IPS-20b (cell line): ENCODE results near the gene SLC26A9.

Source experiments
- H3K27ac ChIP-seq: one replicate; pipeline ENCODE4 v1.5.1; 2013; ENCODE audit warnings: low read length
- H3K27me3 ChIP-seq: 2 replicates; pipeline ENCODE4 v1.6.1; 2013; ENCODE audit warnings: mild to moderate bottlenecking, low read length, inconsistent platforms; ENCODE audit not compliant: insufficient read depth
- H3K36me3 ChIP-seq: 2 replicates; pipeline ENCODE4 v1.6.1; 2013; ENCODE audit warnings: low read depth, mild to moderate bottlenecking, inconsistent platforms, low read length, moderate library complexity; ENCODE audit not compliant: insufficient read depth
- H3K4me1 ChIP-seq: 2 replicates; pipeline ENCODE4 v1.6.1; 2013; ENCODE audit warnings: mild to moderate bottlenecking, control low read depth, inconsistent platforms, low read length, moderate library complexity; ENCODE audit not compliant: insufficient read depth
- H3K4me3 ChIP-seq: 2 replicates; pipeline ENCODE4 v1.5.1; 2013; ENCODE audit warnings: mild to moderate bottlenecking, low read length, inconsistent platforms
- H3K9ac ChIP-seq: 2 replicates; pipeline ENCODE4 v1.6.1; 2013; ENCODE audit warnings: low read depth, mild to moderate bottlenecking, inconsistent platforms, low read length, moderate library complexity
- H3K9me3 ChIP-seq: 2 replicates; pipeline ENCODE4 v1.6.1; 2013; ENCODE audit warnings: mild to moderate bottlenecking, low read depth, low read length, inconsistent platforms; ENCODE audit not compliant: insufficient read depth

Gene SLC26A9

GRCh38 chr1:205943245-205943644, at the start of gene SLC26A9:
SLC26A9 (minus strand) TSS chr1:205943456; CDS start chr1:205935820, 7,636 bp downstream.
- Histone ChIP-seq H3K4me3 (no peak within 1 kb of the TSS), H3K27ac (no peak within 1 kb of the TSS), H3K27me3 (peaks cover 10% of the 10 kb centered on the region; the same call in 1 of the 2 replicates), H3K9ac (no peak within 1 kb of the TSS), H3K9me3 (no peaks in the 10 kb centered on the region), H3K4me1 (peaks cover 15% of the 10 kb centered on the region), H3K36me3 (no peaks in the 10 kb centered on the region)

DNA sequence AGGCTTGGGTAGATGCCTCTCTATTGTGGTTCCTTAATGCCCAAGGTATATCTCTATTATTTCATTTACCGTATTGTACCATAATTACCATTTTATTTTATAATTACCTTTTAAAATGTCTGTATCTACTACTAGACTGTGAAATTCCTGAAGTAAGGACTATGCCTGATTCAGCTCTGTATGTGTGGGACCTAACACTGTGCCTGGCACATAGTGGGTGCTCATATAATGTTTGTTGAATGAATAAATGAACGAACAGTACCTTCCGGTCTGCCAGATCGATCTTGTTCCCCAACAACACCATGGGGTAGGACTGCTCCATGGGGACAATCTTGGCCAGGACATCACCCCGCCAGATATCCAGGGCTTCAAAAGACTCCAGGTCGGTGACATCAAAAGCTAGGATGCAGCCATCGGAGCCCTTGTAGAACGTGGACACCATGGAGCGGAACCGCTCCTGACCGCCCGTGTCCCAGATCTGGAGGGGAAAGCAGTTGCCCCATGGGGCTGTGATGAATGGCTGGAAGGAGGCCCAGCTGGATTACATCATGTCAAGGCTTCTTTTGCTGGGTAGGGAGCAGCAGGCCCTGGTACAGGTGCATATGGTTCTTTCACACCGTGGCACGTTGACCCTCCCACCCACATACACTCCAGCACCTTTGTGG, 49.1 kb upstream of the SLC26A9 start:
- Histone ChIP-seq H3K4me1 (peaks cover 7% of the 10 kb centered on the region; the same call in 1 of the 2 replicates), H3K9ac (no peak overlapping the region), H3K4me3 (no peak overlapping the region)

GRCh38 chr1:205991237-205991636, 48.0 kb upstream of the SLC26A9 start:
- Histone ChIP-seq H3K4me3 (no peak overlapping the region), H3K27me3 (peaks cover 1% of the 10 kb centered on the region; the same call in 1 of the 2 replicates), H3K9me3 (no peaks in the 10 kb centered on the region), H3K36me3 (no peaks in the 10 kb centered on the region), H3K27ac (no peak overlapping the region), H3K9ac (no peak overlapping the region), H3K4me1 (peaks cover 5% of the 10 kb centered on the region; the same call in 1 of the 2 replicates)

More for the DNA sequence above, 49.1 kb upstream of the SLC26A9 start:
- no peaks in the 10 kb centered on the region for H3K36me3 ChIP-seq
- H3K9me3 ChIP-seq = no peaks in the 10 kb centered on the region
- no peak overlapping the region for H3K27ac ChIP-seq
- H3K27me3 ChIP-seq = peaks cover 13% of the 10 kb centered on the region; the same call in 1 of the 2 replicates

GRCh38 chr1:205990226-205990625, 47.0 kb upstream of the SLC26A9 start:
- Histone ChIP-seq H3K4me3 (no peak overlapping the region), H3K36me3 (no peaks in the 10 kb centered on the region), H3K4me1 (peaks cover 4% of the 10 kb centered on the region; the same call in 1 of the 2 replicates), H3K9ac (no peak overlapping the region), H3K27ac (no peak overlapping the region), H3K9me3 (no peaks in the 10 kb centered on the region), H3K27me3 (no peaks in the 10 kb centered on the region)

DNA sequence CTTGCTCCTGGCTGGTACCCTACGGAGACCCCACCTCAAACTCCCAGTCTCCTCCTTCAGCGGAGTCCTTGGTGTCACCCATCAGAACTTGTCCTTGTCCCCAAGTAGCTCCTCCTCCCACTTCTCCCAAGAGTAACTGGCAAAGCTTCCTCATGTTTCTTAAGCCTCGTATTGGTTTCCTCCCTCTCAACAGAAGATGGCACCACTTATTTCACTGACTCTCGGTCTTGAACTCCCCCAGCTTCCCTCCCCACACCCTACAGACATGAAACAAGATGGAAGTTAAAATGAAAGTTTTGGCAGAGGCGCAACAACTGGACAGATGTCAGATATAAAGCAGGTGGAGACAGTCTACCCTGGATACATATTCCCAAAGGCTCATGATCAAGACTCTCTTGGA, 46.5 kb upstream of the SLC26A9 start:
- Histone ChIP-seq H3K9me3 (no peaks in the 10 kb centered on the region), H3K36me3 (no peaks in the 10 kb centered on the region), H3K27me3 (no peaks in the 10 kb centered on the region), H3K4me3 (no peak overlapping the region), H3K4me1 (peaks cover 4% of the 10 kb centered on the region; the same call in 1 of the 2 replicates), H3K27ac (no peak overlapping the region), H3K9ac (no peak overlapping the region)

GRCh38 chr1:205988585-205988995, 45.3 kb upstream of the SLC26A9 start:
- Histone ChIP-seq H3K9ac (no peak overlapping the region), H3K27me3 (no peaks in the 10 kb centered on the region), H3K4me3 (no peak overlapping the region), H3K4me1 (no peaks in the 10 kb centered on the region), H3K9me3 (no peaks in the 10 kb centered on the region), H3K27ac (no peak overlapping the region), H3K36me3 (no peaks in the 10 kb centered on the region)

DNA sequence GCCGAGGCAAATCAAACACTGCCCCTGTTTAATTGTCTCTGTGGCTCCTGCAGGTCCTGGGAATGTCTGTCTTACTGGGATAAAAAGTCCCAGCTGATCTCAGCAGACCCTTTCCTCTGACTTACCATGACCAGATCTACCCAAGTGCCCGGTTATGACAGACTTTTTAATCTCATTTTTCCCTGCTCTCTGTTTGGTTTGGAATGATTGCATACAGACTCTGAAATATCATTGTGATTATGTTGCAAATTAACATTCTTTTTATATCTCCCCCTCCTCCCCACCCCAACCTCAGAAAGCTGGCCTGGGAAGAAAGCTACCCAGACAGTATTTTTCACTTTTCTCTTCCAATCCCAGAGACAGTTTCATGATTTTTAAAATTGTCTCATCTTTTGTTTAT, 43.6 kb upstream of the SLC26A9 start:
- no peaks in the 10 kb centered on the region for H3K4me1 ChIP-seq
- no peak overlapping the region for H3K4me3 ChIP-seq
- no peak overlapping the region for H3K9ac ChIP-seq
- H3K36me3 ChIP-seq = no peaks in the 10 kb centered on the region
- no peaks in the 10 kb centered on the region for H3K27me3 ChIP-seq
- no peaks in the 10 kb centered on the region; the same call in 1 of the 2 replicates for H3K9me3 ChIP-seq
- no peak overlapping the region for H3K27ac ChIP-seq

- H3K27ac ChIP-seq = no peak overlapping the region
- H3K36me3 ChIP-seq = no peaks in the 10 kb centered on the region
- H3K27me3 ChIP-seq = no peaks in the 10 kb centered on the region
- no peak overlapping the region for H3K4me3 ChIP-seq
- H3K4me1 ChIP-seq = no peaks in the 10 kb centered on the region
- no peak overlapping the region for H3K9ac ChIP-seq
- peaks cover 2% of the 10 kb centered on the region; the same call in 1 of the 2 replicates for H3K9me3 ChIP-seq
Observed at GRCh38 chr1:205986292-205986691, 43.0 kb upstream of the SLC26A9 start.

DNA sequence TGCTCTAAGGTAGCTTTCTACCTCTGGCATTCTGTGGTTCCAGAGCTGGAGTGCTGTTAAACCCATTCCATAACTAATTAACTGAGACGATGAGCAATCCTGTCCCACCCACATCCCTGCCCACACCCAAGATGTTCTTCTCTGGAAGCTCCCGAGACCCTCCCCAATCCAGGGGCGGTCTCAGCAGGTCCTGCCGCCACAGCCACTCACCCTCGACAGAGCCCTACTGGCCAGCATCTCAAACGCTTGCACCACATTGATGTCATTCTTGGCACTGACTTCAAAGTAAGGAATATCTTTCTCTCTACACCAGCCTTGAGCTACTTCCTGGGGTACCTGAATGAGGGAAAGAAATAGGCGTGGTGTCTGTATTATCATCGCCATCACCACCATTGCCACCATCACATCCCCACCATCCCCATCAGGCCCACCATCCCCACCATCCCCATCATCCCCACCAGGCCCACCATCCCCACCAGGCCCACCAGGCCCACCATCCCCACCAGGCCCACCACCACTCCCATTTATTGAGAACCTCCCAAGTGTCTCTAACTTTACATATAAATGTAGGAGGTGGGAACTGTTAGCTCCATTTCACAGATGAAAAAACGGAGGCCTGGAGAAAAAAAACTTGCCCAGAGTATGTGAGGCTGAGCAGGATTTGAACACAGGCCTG, 42.2 kb upstream of the SLC26A9 start:
- peaks cover 4% of the 10 kb centered on the region; the same call in 1 of the 2 replicates for H3K9me3 ChIP-seq
- no peak overlapping the region for H3K27ac ChIP-seq
- H3K4me3 ChIP-seq = no peak overlapping the region
- no peak overlapping the region for H3K9ac ChIP-seq
- H3K27me3 ChIP-seq = no peaks in the 10 kb centered on the region
- H3K4me1 ChIP-seq = no peaks in the 10 kb centered on the region
- no peaks in the 10 kb centered on the region for H3K36me3 ChIP-seq

DNA sequence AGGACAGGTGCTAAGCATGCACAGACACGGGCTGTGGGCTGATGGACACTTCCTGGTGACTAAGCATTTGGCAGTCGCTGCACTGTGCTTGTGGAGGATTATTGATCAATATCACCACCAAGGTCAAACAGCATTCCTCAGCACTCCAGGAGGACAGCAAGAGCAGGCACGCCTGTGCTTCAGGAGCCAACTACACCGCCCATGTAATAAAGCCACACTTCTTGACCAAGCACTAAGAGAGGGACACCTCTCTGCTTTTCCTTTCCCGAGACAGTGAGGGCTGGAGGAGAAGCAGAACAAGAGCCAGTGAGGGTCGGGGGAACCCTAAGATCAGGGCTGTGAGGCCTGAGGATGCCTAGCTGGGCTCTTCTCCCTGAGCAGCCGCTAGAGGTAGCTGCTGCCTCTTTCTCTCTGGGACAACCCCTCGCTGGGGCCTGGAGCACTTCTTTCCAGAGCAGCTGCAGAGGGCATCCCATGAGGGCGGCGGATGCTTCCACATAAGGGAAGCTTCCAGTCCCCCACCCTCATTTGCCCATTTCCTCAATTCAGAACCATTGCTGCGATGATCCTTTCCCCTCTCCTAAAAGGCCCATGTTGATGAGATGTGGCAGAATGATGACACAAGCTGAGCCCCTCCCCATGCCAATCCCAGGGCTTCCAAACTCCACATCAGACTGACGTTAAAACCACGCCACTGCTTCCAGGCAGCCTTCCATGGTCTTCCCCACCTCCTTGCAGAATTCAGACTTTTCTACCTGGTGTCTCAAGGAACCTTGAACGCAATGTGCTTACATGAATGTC, 40.9 kb upstream of the SLC26A9 start:
- Histone ChIP-seq H3K4me1 (no peaks in the 10 kb centered on the region), H3K9me3 (peaks cover 4% of the 10 kb centered on the region; the same call in 1 of the 2 replicates), H3K27ac (no peak overlapping the region), H3K27me3 (no peaks in the 10 kb centered on the region), H3K9ac (no peak overlapping the region), H3K36me3 (no peaks in the 10 kb centered on the region), H3K4me3 (no peak overlapping the region)

- Histone ChIP-seq H3K4me3 (no peak overlapping the region), H3K27ac (no peak overlapping the region), H3K36me3 (no peaks in the 10 kb centered on the region), H3K9ac (no peak overlapping the region), H3K9me3 (peaks cover 4% of the 10 kb centered on the region; the same call in 1 of the 2 replicates), H3K27me3 (no peaks in the 10 kb centered on the region), H3K4me1 (0 out of 2 replicates have a peak, but pooled peaks cover 4% of the 10 kb centered on the region)
Observed at GRCh38 chr1:205981257-205981656, 38.0 kb upstream of the SLC26A9 start.
